GM23338 (cell line): Measurements from ENCODE around the gene ATP2A3. TPM values are rescaled to one million over a fixed set of nuclear protein-coding genes. Genes with fewer than 3 reads are reported as not detected.

Experiments
- ATAC-seq: fragments of 200-7000 bp; cut with Tn5 transposase; 3 replicates; pipeline ENCODE4 v1.9.1; 2020
- DNase-seq: peaks from one replicate; pipeline ENCODE4 v3.0.0-alpha.2; 2015; ENCODE audit warnings: low spot score
- H2AFZ ChIP-seq: fragments of 200-600 bp; sonication (generic); 2 replicates; pipeline ENCODE4 v1.8.0; 2016; ENCODE audit warnings: antibody characterized with exemption, mild to moderate bottlenecking, moderate library complexity
- H3F3A ChIP-seq: fragments of 200-600 bp; sonication (generic); replicated peaks from 2 replicates; pipeline ENCODE4 v1.8.0; 2017; ENCODE audit warnings: antibody characterized with exemption, mixed run types, low read depth
- H3K27ac ChIP-seq: fragments of 200-600 bp; sonication (generic); 2 replicates; pipeline ENCODE4 v1.6.1; 2016; ENCODE audit warnings: low read depth
- H3K27me3 ChIP-seq: fragments of 200-600 bp; sonication (generic); 2 replicates; pipeline ENCODE4 v1.8.0; 2016; ENCODE audit warnings: mild to moderate bottlenecking, mixed run types, moderate library complexity; ENCODE audit not compliant: insufficient read depth
- H3K36me3 ChIP-seq: fragments of 200-600 bp; sonication (generic); 2 replicates; pipeline ENCODE4 v1.8.0; 2016; ENCODE audit warnings: mild to moderate bottlenecking; ENCODE audit not compliant: insufficient read depth
- H3K4me1 ChIP-seq: fragments of 200-600 bp; sonication (generic); 2 replicates; pipeline ENCODE4 v1.8.0; 2016; ENCODE audit warnings: mild to moderate bottlenecking, moderate library complexity; ENCODE audit not compliant: insufficient read depth
- H3K4me2 ChIP-seq: fragments of 200-600 bp; sonication (generic); 2 replicates; pipeline ENCODE4 v1.7.1; 2017; ENCODE audit warnings: mixed run types
- H3K4me3 ChIP-seq: fragments of 200-600 bp; sonication (generic); 2 replicates; pipeline ENCODE4 v1.6.1; 2016; ENCODE audit warnings: mixed run types
- H3K79me2 ChIP-seq: fragments of 200-600 bp; sonication (generic); replicated peaks from 2 replicates; pipeline ENCODE4 v1.8.0; 2017; ENCODE audit warnings: mild to moderate bottlenecking; ENCODE audit not compliant: insufficient read depth
- H3K9me2 ChIP-seq: fragments of 200-600 bp; sonication (generic); 2 replicates; pipeline ENCODE4 v1.8.0; 2017; ENCODE audit not compliant: insufficient read depth
- H4K20me1 ChIP-seq: fragments of 200-600 bp; sonication (generic); replicated peaks from 2 replicates; pipeline ENCODE4 v1.8.0; 2017; ENCODE audit warnings: mild to moderate bottlenecking; ENCODE audit not compliant: insufficient read depth
- H3K27ac Mint-ChIP-seq: 2 replicates; pipeline ENCODE4 v1.8.0; 2020; ENCODE audit warnings: inconsistent platforms, mild to moderate bottlenecking, moderate library complexity, mixed read lengths
- H3K27me3 Mint-ChIP-seq: 3 replicates; pipeline ENCODE4 v1.8.0; 2022; ENCODE audit warnings: low read depth, mild to moderate bottlenecking, moderate library complexity, mixed read lengths, inconsistent platforms; ENCODE audit not compliant: insufficient read depth, poor library complexity
- H3K36me3 Mint-ChIP-seq: 3 replicates; pipeline ENCODE4 v1.8.0; 2021; ENCODE audit warnings: low read depth, mild to moderate bottlenecking, inconsistent platforms, moderate library complexity, mixed read lengths
- H3K4me1 Mint-ChIP-seq: 3 replicates; pipeline ENCODE4 v1.8.0; 2020; ENCODE audit warnings: mild to moderate bottlenecking, inconsistent platforms, mixed read lengths
- H3K4me3 Mint-ChIP-seq: 3 replicates; pipeline ENCODE4 v1.8.0; 2021; ENCODE audit warnings: moderate library complexity, mild to moderate bottlenecking, inconsistent platforms, mixed read lengths
- H3K9me3 Mint-ChIP-seq: 3 replicates; pipeline ENCODE4 v1.8.0; 2020; ENCODE audit warnings: moderate library complexity, mild to moderate bottlenecking, inconsistent platforms, mixed read lengths
- CREB1 ChIP-seq: fragments of 250-450 bp; sonication (Bioruptor Pico); IDR thresholded peaks from 2 replicates; pipeline ENCODE4 v1.5.0; 2020; ENCODE audit warnings: low read depth, mild to moderate bottlenecking, moderate library complexity
- ETS1 ChIP-seq: IDR thresholded peaks from 2 replicates; pipeline ENCODE4 v1.6.1; 2016; ENCODE audit warnings: antibody characterized with exemption
- EZH2 ChIP-seq: fragments of 200-600 bp; sonication (generic); IDR thresholded peaks from one replicate; pipeline ENCODE4 v1.8.0; 2017; ENCODE audit warnings: antibody characterized with exemption, mild to moderate bottlenecking, low read depth; ENCODE audit not compliant: unreplicated experiment
- EZH2phosphoT487 ChIP-seq: fragments of 200-600 bp; sonication (generic); IDR thresholded peaks from one replicate; pipeline ENCODE4 v1.8.1; 2018; ENCODE audit warnings: antibody characterized with exemption; ENCODE audit not compliant: unreplicated experiment
- JUNB ChIP-seq: IDR thresholded peaks from one replicate; pipeline ENCODE4 v1.6.1; 2016; ENCODE audit warnings: antibody characterized with exemption; ENCODE audit not compliant: unreplicated experiment
- POLR2AphosphoS5 ChIP-seq: IDR thresholded peaks from 2 replicates; pipeline ENCODE4 v1.6.1; 2016; ENCODE audit warnings: antibody characterized with exemption, low read depth
- REST ChIP-seq: IDR thresholded peaks from one replicate; pipeline ENCODE4 v1.6.1; 2018; ENCODE audit warnings: antibody characterized with exemption; ENCODE audit not compliant: unreplicated experiment
- STAT1 ChIP-seq: IDR thresholded peaks from one replicate; pipeline ENCODE4 v1.6.1; 2016; ENCODE audit warnings: antibody characterized with exemption; ENCODE audit not compliant: unreplicated experiment
- ZNF114 ChIP-seq: fragments of 250-450 bp; sonication (Bioruptor Pico); IDR thresholded peaks from 2 replicates; pipeline ENCODE4 v1.5.0; 2020; ENCODE audit warnings: mild to moderate bottlenecking, moderate library complexity
- ZNF331 ChIP-seq: fragments of 250-450 bp; sonication (Bioruptor Pico); IDR thresholded peaks from 2 replicates; pipeline ENCODE4 v1.5.0; 2020; ENCODE audit warnings: low read depth, mild to moderate bottlenecking, moderate library complexity
- ZNF462 ChIP-seq: fragments of 250-450 bp; sonication (Bioruptor Pico); IDR thresholded peaks from 2 replicates; pipeline ENCODE4 v1.5.0; 2020; ENCODE audit warnings: mild to moderate bottlenecking, moderate library complexity
- polyA plus RNA-seq: library from polyadenylated mRNA; unstranded; fragments of >200 nt; fragmentation: Nextera tagmentation; extraction: Ambion mirVana; gene quantifications from 2 replicates; pipeline ENCODE4 v1.2.1, GENCODE V29; 2016
- total RNA-seq: library from RNA; depleted of rRNA; stranded (reverse); fragments of >200 nt; shearing (Covaris generic); gene quantifications from 2 replicates; pipeline ENCODE4 v1.2.3, GENCODE V29; 2014

ATP2A3 gene
- total and polyA plus RNA-seq, 2 experiments from 2014 or later, result 9.6 to 35.2 TPM

- no peak for TF ChIP-seq ZNF462
- TF ChIP-seq EZH2, result no peak
- TF ChIP-seq EZH2phosphoT487, result no peak
- TF ChIP-seq POLR2AphosphoS5, result no peak
Measured at GRCh38 chr17:3960764-3961163, 3.5 kb downstream of the ATP2A3 start (continued).

GRCh38 chr17:3959921-3960601 is 4.2 kb downstream of the ATP2A3 start:
- H3K4me3 Mint-ChIP-seq, result no peak overlapping the region; the same call in 2 of the 3 replicates
- H2AFZ ChIP-seq, result no peak overlapping the region
- no peaks in the 10 kb centered on the region for H3K36me3 Mint-ChIP-seq
- H3K27me3 ChIP-seq, result peaks cover 14% of the 10 kb centered on the region
- ATAC-seq, result no peak
- H3K27me3 Mint-ChIP-seq, result peaks cover 40% of the 10 kb centered on the region
- H3K27ac Mint-ChIP-seq, result no peak overlapping the region
- H3F3A ChIP-seq, result peaks cover 22% of the 10 kb centered on the region; the same call in 1 of the 2 replicates
- no peak overlapping the region for H3K27ac ChIP-seq
- H3K4me1 ChIP-seq, result peaks cover 49% of the 10 kb centered on the region
- peaks cover 62% of the 10 kb centered on the region for H3K4me1 Mint-ChIP-seq
- peaks cover 5% of the 10 kb centered on the region; the same call in 1 of the 2 replicates for H3K79me2 ChIP-seq
- no peak for DNase-seq
- no peak overlapping the region for H3K4me2 ChIP-seq
- H3K9me2 ChIP-seq, result no peaks in the 10 kb centered on the region
- peaks cover 4% of the 10 kb centered on the region for H4K20me1 ChIP-seq
- no peak overlapping the region for H3K4me3 ChIP-seq
- no peaks in the 10 kb centered on the region for H3K36me3 ChIP-seq
- H3K9me3 Mint-ChIP-seq, result no peaks in the 10 kb centered on the region
- TF ChIP-seq REST (no peak), CREB1 (CRISPR knock-in tag) (no peak), ZNF114 (CRISPR knock-in tag) (no peak), ZNF331 (CRISPR knock-in tag) (no peak), ETS1 (no peak), JUNB (no peak), STAT1 (no peak)
